ENCODE measurements around the gene JPH4.

- TF ChIP-seq, protein P1, sequence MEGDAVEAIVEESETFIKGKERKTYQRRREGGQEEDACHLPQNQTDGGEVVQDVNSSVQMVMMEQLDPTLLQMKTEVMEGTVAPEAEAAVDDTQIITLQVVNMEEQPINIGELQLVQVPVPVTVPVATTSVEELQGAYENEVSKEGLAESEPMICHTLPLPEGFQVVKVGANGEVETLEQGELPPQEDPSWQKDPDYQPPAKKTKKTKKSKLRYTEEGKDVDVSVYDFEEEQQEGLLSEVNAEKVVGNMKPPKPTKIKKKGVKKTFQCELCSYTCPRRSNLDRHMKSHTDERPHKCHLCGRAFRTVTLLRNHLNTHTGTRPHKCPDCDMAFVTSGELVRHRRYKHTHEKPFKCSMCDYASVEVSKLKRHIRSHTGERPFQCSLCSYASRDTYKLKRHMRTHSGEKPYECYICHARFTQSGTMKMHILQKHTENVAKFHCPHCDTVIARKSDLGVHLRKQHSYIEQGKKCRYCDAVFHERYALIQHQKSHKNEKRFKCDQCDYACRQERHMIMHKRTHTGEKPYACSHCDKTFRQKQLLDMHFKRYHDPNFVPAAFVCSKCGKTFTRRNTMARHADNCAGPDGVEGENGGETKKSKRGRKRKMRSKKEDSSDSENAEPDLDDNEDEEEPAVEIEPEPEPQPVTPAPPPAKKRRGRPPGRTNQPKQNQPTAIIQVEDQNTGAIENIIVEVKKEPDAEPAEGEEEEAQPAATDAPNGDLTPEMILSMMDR (IDR thresholded peaks at IDR 0.05) = no peak
- no peak for TF ChIP-seq EZH2 (IDR thresholded peaks at IDR 0.05)
- TF ChIP-seq EZH2phosphoT487 (IDR thresholded peaks at IDR 0.05) = no peak
Measured at GRCh38 chr14:23556700-23557440, 21.7 kb downstream of the JPH4 start.
